HepG2 (cell line): Measurements from ENCODE around the gene FBXW8. TPM values are rescaled to one million over a fixed set of nuclear protein-coding genes. Genes with fewer than 3 reads are reported as not detected.

ENCODE experiments used
- GABPA ChIP-seq, 2 experiments: IDR thresholded peaks; 2 replicates each; pipeline ENCODE4 v1.6.1; 2011 to 2016; ENCODE audit warnings: low read depth in 2 of 2, low read length in 1 of 2, missing biosample characterization in 1 of 2, missing genetic modification characterization in 1 of 2
- GFI1 ChIP-seq: sonication (generic); formaldehyde crosslinking; IDR thresholded peaks from 2 replicates; pipeline ENCODE4 v1.5.0; 2020; ENCODE audit warnings: missing genetic modification reagents, mild to moderate bottlenecking, borderline replicate concordance
- MXD1 ChIP-seq: sonication (generic); formaldehyde crosslinking; IDR thresholded peaks from 2 replicates; pipeline ENCODE4 v1.4.0; 2020; ENCODE audit warnings: mild to moderate bottlenecking, missing genetic modification reagents
- TCF7 ChIP-seq: sonication (generic); IDR thresholded peaks from 2 replicates; pipeline ENCODE4 v1.6.1; 2016; ENCODE audit warnings: antibody characterized with exemption, low read depth
- ZNF20 ChIP-seq: sonication (generic); formaldehyde crosslinking; IDR thresholded peaks from 2 replicates; pipeline ENCODE4 v1.4.0; 2020; ENCODE audit warnings: mild to moderate bottlenecking, moderate library complexity, missing genetic modification reagents
- ZNF333 ChIP-seq: sonication (generic); formaldehyde crosslinking; IDR thresholded peaks from 2 replicates; pipeline ENCODE4 v1.4.0; 2020; ENCODE audit warnings: mild to moderate bottlenecking, missing genetic modification reagents, borderline replicate concordance
- ZNF512 ChIP-seq: sonication (generic); formaldehyde crosslinking; IDR thresholded peaks from 2 replicates; pipeline ENCODE4 v1.4.0; 2020; ENCODE audit warnings: mild to moderate bottlenecking, missing genetic modification reagents
- polyA plus RNA-seq, 8 experiments: library from polyadenylated mRNA; depleted of rRNA in 3 of 8; stranded (reverse) in 7 of 8; unstranded in 1 of 8; fragments of >200 nt; fragmentation: Illumina TruSeq in 4 of 8; extraction: Trizol in 4 of 8; gene quantifications; 2 replicates each; pipeline versions ENCODE4 v1.2.1 to v1.2.3, GENCODE V29; 2011 to 2016; ENCODE audit warnings: low read depth in 4 of 8, missing spikeins in 1 of 8, mixed read lengths in 1 of 8; ENCODE audit not compliant: insufficient read depth in 1 of 8
- total RNA-seq, 5 experiments: library from RNA; depleted of rRNA; stranded (reverse); fragments of >200 nt; fragmentation: Illumina TruSeq; extraction: Trizol; gene quantifications; 2 replicates each; pipeline ENCODE4 v1.2.3, GENCODE V29; 2016; ENCODE audit warnings: low read depth in 1 of 5
- TF ChIP-seq, protein P1 (sequence below): sonication (generic); formaldehyde crosslinking; IDR thresholded peaks from 2 replicates; pipeline ENCODE4 v1.8.1; 2023; ENCODE audit warnings: mild to moderate bottlenecking, inconsistent platforms, moderate library complexity, missing genetic modification reagents, borderline replicate concordance
- TF ChIP-seq, protein P2 (sequence below): sonication (generic); formaldehyde crosslinking; IDR thresholded peaks from 2 replicates; pipeline ENCODE4 v1.4.0; 2020; ENCODE audit warnings: missing genetic modification reagents

Gene FBXW8
- total and polyA plus RNA-seq, 2 of the 13 experiments (the other 11 are each of a cell fraction or from before 2014, with no cell fraction given) = 5.1 to 5.9 TPM

DNA sequence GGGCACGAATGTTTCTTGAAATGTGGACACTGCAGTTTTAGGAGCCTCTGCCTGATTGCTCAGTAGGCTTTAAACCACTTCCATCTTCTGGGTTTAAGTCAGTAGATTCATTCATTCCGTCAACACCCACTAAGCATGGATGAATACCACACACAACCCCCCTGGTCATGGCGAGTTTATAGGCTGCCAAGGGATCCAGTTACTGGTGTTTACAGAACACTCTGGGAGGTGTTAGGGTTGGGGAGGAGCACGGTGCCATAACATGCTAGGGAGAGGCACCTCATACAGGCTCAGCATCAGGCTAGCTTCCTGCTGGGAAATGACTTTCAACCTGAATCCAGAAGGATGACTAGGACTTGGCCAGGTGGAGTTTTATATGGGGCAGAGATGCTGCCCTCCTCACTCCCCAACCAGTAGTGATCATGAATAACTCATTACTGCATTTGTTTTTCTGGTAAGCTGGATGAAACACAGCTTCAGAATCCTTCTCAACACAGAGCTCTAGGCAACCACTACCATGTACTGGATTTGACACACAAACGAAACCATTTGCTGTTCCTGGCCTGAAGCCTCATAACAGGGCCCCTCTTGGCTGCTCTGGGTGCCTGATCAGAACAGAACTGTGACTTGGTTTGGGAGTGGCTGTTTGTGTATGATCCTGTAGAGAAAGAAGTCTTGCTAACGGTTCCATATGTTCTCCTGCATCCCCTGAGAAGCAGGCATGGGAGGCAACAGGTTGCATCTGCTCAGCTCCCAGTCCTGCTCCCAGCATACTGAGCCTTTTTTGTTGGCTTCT, 47.9 kb downstream of the FBXW8 start (continued):
- no peak for TF ChIP-seq ZNF512 (CRISPR knock-in tag)
- TF ChIP-seq ZNF333 (CRISPR knock-in tag) = no peak
- TF ChIP-seq, protein P1, sequence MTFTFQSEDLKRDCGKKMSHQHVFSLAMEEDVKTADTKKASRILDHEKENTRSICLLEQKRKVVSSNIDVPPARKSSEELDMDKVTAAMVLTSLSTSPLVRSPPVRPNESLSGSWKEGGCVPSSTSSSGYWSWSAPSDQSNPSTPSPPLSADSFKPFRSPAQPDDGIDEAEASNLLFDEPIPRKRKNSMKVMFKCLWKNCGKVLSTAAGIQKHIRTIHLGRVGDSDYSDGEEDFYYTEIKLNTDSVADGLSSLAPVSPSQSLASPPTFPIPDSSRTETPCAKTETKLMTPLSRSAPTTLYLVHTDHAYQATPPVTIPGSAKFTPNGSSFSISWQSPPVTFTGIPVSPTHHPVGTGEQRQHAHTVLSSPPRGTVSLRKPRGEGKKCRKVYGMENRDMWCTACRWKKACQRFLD = no peak
- TF ChIP-seq GABPA (IDR thresholded peaks at IDR 0.05; ENCODE audit: low read depth, low read length) = no peak
- TF ChIP-seq GABPA (CRISPR knock-in tag; IDR thresholded peaks at IDR 0.05; ENCODE audit: low read depth) = no peak
- TF ChIP-seq ZNF20 = no peak
- TF ChIP-seq TCF7 = no peak
- TF ChIP-seq MXD1 (CRISPR knock-in tag) = no peak
- TF ChIP-seq, protein P2, sequence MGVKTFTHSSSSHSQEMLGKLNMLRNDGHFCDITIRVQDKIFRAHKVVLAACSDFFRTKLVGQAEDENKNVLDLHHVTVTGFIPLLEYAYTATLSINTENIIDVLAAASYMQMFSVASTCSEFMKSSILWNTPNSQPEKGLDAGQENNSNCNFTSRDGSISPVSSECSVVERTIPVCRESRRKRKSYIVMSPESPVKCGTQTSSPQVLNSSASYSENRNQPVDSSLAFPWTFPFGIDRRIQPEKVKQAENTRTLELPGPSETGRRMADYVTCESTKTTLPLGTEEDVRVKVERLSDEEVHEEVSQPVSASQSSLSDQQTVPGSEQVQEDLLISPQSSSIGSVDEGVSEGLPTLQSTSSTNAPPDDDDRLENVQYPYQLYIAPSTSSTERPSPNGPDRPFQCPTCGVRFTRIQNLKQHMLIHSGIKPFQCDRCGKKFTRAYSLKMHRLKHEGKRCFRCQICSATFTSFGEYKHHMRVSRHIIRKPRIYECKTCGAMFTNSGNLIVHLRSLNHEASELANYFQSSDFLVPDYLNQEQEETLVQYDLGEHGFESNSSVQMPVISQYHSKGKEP (CRISPR knock-in tag) = no peak
- TF ChIP-seq GFI1 (CRISPR knock-in tag) = no peak
- TF ChIP-seq, all 625 proteins: peak for 0
